ENCODE results near the gene CRYGA. TPM values are rescaled to one million over a fixed set of nuclear protein-coding genes. Genes with fewer than 3 reads are reported as not detected.
A peak's percentile ranks its signal among the peaks of the same experiment; 100 is the strongest.

The CRYGA gene, protein sequence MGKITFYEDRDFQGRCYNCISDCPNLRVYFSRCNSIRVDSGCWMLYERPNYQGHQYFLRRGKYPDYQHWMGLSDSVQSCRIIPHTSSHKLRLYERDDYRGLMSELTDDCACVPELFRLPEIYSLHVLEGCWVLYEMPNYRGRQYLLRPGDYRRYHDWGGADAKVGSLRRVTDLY
- total RNA-seq, result not detected

DNA sequence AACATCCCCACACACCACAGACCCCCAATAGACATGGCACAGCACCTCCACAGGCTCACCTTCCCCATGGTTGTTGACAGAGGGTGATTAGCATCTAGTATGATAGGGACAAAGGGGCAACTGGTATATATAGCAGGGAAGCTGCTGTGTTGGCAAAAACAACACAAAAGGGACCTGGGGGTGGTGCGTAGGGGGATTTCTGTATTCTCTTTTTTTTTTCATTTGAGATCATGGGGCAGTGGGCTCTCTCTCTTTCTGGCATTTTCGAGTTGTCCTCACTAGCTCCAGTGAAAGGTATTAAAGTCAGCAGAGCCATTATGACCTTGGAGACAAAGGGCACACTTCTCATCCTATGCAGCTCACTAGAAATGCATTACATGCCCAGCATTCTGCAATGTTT is at the start of gene CRYGA:
Gene CRYGA, minus strand, starts transcription at position 101 of the 400 bp plus-strand sequence. Its CDS starts 33 bp downstream, at position 68.
- no peak for DNase-seq

- DNase-seq, result no peak
These were observed 47.5 kb upstream of the CRYGA start for GRCh38 chr2:208210688-208211451.

DNA sequence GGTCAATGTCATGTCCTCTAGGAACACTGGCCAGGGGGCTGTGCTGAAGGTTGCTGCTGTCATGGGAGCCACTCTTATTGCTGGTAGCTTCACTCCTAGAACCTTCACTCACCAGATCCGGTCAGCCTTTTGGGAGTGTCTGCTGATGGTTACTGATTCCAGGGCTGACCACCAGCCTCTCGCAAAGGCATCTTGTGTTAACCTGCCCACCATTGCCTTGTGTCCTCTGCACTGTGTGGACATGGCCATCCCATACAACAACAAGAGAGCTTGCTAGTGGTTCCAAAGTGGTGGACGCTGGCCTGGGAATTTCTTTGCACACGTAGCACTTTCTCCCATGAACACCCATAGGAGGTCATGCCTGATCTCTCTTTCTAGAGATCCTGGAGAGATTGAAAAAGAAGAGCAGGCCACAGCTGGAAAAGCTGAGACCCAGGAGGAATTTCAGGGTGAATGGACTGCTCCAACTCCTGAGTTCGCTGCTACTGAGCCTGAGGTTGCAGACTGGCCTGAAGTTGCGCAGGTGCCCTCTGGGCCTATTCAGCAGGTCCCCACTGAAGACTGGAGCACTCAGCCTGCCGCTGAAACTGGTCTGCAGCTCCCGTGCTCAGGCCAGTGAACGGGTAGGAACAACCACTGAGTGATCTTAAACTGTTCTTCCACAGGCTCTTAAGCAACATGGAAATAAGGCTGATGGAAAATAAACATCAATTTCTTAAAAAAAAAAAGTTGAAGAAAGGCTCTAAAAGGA is 45.1 kb upstream of the CRYGA start:
- DNase-seq, result no peak

- DNase-seq, result no peak
These were observed 44.4 kb upstream of the CRYGA start for GRCh38 chr2:208207769-208208168.

- no peak for DNase-seq
These were observed 40.8 kb upstream of the CRYGA start for GRCh38 chr2:208204166-208204565.

DNA sequence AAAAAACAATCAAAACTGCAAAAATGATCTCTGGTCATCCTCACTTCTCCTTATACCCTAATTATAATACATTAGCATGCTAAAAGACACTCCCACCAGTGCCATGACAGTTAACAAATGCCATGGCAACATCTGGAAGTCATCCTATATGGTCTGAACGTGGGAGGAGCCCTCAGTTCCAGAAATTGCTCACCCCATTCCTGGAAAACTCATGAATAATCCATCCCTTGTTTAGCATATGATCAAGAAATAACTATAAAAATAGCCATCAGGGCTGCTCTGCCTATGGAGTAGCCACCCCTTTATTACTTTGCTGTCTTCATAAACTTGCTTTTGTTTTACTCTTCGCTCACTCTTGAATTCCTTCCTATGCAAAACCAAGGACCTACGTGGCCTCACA is 32.1 kb upstream of the CRYGA start:
- DNase-seq, result no peak

- no peak for DNase-seq
These were observed 29.3 kb upstream of the CRYGA start for GRCh38 chr2:208192611-208193236.

DNA sequence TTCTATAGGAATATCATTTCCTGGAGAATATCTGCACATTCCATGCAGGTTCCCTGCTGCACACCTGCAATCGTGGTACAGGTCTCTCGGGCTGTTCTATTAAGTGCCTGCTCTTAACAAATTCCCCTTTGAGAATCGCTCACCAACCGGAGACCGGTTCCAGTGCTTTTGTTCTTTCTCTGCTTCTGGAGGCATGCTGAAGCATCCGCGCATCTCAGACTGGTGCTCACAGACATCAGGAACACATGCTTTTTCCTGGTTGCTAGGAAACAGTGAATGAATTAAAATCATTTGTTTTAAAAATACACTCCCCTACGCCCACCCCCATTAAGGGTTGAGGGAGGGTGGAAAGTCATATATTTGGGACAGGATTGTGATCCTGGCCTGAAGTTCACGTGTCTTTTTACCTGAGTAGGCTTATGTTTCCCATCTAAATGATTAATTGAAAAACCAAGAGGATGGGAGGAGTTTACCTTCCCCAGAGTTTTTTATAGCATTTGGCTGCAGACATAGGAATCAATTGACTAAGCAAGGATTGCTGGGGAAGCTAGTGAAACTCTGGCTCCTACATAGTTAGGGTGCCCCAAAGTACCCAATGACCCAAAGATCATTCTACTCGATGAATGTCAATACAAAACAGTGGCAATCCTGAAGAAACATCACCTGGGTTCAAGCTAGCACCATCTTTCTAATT is 26.6 kb upstream of the CRYGA start, which contains the start of gene C2orf80:
Gene C2orf80, minus strand, starts transcription at position 221 of the 694 bp plus-strand sequence. CDS start 3,044 bp downstream, outside the sequence.
- DNase-seq, result no peak

DNA sequence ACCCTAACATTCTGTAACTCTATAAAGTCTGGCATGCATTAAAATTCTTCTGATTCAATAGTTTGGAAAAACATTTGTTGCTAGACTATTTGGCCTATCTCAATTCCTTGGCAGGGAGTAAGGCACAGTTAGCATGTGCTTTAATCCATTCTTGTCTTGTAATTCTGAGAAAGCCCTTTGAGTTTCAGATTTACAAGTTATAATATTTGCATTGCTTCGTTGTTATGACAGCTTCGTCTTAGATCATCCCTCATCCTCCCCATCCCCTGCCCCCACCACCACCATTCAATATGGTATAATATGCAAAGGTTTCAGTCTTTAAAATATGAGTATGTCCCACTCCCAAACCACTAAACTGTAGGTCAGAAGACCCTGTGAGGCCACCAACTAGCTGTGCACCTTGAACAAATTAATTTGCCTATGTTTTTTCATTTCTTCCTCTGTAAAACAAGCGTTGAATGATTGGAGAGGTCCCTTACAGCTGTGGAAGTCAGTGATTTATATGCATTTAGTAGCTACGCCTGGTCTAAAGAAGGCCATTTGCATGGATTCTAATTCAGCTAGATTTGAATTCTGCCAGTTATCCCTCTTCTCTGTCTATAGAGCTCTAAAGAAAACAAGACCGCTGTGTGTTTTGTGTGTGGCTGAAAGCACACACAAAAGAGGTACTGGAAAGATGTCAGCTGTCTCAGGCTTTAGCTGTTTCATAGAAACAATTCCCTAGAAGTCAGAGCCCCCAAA is 25.9 kb upstream of the CRYGA start:
- DNase-seq, result no peak

DNA sequence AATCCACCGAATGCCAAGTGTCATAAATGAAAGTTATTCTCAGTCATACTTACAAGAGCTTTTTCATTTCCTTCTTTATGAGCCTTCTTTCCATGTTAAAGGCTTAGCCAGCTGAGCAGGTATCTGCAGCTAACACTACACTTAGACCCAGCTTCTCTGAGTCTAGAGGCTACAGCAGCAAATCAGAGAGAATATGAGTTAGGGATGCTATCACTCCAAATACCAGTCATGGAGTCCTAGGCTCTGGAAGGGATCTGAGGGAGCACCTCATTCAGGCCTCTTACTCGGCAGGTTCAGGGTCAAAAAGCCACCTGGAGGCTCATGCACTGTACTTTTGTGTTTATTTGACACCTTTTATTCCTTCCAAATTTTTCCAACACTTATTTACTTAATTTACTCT is 23.5 kb upstream of the CRYGA start:
- no peak for DNase-seq

DNA sequence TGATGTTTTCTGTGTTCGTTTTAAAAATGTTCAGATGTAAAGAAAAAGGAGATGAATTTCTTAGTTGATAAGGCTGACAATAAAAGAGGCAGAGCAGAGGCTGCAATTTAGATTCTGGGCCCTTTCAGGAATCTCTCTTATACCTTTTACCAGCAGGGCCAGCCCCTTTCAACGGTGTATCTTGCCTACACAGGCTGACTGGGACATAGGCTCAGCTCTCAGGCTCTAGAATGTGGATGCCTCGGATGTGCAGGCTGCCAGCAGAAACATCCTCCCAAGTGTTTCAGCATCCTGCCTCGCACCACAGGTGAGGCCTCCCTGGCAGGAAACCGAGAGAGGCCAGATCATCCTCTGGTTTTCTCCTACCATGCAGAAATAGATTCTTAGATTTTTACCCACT is 23.1 kb upstream of the CRYGA start:
- DNase-seq, result no peak

DNA sequence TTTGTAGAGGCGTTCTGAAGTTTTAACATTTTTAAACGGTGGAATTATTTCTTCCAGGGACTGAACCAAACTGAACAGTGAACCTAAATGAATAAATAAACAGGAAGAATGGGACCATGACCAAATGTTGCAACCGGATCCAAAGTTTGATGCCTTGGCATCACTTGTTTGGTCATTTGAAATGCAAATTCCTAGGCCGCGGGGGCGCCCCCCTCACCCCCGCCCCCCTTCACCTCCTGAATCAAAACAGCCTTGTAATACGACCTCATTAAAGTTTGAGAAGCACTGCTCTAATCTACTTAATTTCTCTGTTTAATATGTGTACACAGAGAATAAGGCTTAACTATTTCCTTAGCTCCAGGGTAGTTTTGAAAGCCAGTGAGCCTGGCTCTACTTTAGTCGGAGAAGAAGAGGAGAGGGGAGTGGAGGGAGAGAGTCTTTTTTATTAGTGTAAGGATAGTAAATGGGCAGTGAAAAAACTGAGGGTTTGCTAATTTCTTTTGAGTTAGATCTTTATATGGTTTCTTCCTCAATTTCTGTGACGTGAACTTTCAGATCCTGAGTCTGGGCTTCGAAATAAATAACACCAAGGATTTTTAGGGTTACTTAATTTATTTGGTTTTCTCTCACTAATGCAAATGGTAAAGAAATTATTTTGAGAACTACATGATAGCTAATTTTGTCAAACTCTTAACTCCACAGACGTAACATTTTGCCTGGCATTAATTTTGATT is 20.8 kb upstream of the CRYGA start:
- DNase-seq, result no peak

- DNase-seq, result no peak
These were observed 20.1 kb upstream of the CRYGA start for GRCh38 chr2:208183526-208183925.

- no peak for DNase-seq
These were observed 19.4 kb upstream of the CRYGA start for GRCh38 chr2:208182835-208183234.

- DNase-seq, result no peak
These were observed 15.7 kb upstream of the CRYGA start for GRCh38 chr2:208179028-208179609.

- DNase-seq, result no peak
These were observed 12.4 kb upstream of the CRYGA start for GRCh38 chr2:208175840-208176153.

- peak; percentile 33 for DNase-seq
These were observed 11.9 kb upstream of the CRYGA start for GRCh38 chr2:208175069-208175839.

- DNase-seq, result no peak
These were observed 10.8 kb upstream of the CRYGA start for GRCh38 chr2:208174144-208174543.

DNA sequence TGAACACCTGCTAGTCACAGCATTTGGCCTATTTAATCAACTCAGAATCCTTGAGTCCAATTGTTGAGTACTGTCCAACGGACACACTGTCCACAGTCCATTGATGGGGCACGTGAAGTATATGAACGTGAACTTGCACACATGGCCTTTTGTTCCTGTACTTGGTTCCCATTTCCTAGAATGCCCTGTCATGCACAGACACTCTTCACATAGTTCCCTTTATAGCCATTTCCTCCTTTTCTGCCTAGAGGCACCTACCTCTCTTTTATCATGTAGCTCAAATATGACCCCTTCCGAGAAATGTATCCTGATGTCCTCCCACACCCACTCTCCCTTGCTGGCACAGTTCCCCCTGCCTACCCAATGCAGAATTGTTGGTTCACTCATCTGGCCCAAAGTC is 8.7 kb upstream of the CRYGA start:
- no peak for DNase-seq

All from effector CD4-positive, alpha-beta T cell (primary cell).